A549 (cell line): ENCODE results near the gene HHIP.

Experiments used
- CTCF ChIP-seq: fragments of >200 bp; sonication (Bioruptor Twin); formaldehyde crosslinking; IDR thresholded peaks from 3 replicates; pipeline ENCODE4 v1.5.1; 2016
- HOXA7 ChIP-seq: fragments of 250-450 bp; sonication (Bioruptor Pico); IDR thresholded peaks from 2 replicates; pipeline ENCODE4 v1.5.0; 2020; ENCODE audit warnings: mild to moderate bottlenecking, moderate library complexity
- HOXB5 ChIP-seq: fragments of 250-450 bp; sonication (Bioruptor Pico); IDR thresholded peaks from 2 replicates; pipeline ENCODE4 v1.5.0; 2020; ENCODE audit warnings: mild to moderate bottlenecking, moderate library complexity
- PHF8 ChIP-seq: fragments of 200-600 bp; sonication (generic); IDR thresholded peaks from 2 replicates; pipeline ENCODE4 v1.6.1; 2016; ENCODE audit warnings: low read depth, mild to moderate bottlenecking, antibody characterized with exemption, moderate library complexity, borderline replicate concordance
- POLR2A ChIP-seq: IDR thresholded peaks from 2 replicates; pipeline ENCODE4 v1.6.1; 2012; ENCODE audit warnings: mild to moderate bottlenecking, low read length
- RFX5 ChIP-seq: fragments of 450-650 bp; IDR thresholded peaks from 2 replicates; pipeline ENCODE4 v1.7.1; 2014; ENCODE audit warnings: antibody characterized with exemption, mild to moderate bottlenecking, moderate library complexity
- ZNF302 ChIP-seq: fragments of 250-450 bp; sonication (Bioruptor Pico); IDR thresholded peaks from 2 replicates; pipeline ENCODE4 v1.9.0; 2021; ENCODE audit warnings: inconsistent platforms, mild to moderate bottlenecking, moderate library complexity

GRCh38 chr4:144787365-144788258 is 141.7 kb downstream of the HHIP start:
- TF ChIP-seq RFX5: no peak
- peak; percentile 46 for TF ChIP-seq CTCF
- no peak for TF ChIP-seq POLR2A
- TF ChIP-seq PHF8: no peak
- TF ChIP-seq HOXB5 (CRISPR knock-in tag): no peak
- TF ChIP-seq HOXA7 (CRISPR knock-in tag): no peak
- no peak for TF ChIP-seq ZNF302
